Measurements from ENCODE around the gene ITGAL.
"Not testable (repeated sequence)": the region's sequence is repeated elsewhere in the genome, so short reads cannot be mapped to it uniquely, and the experiment has no call there.

ITGAL gene

GRCh38 chr16:30445408-30446202 is 26.9 kb upstream of the ITGAL start, which contains the start of gene SEPHS2:
TSS of gene SEPHS2 (minus strand) at chr16:30445874. CDS start at chr16:30445727, 147 bp downstream.
- Mint-ChIP-seq H3K36me3 (ENCODE audit: insufficient read depth) (peaks cover 11% of the 10 kb centered on the region), H3K9me3 (no peaks in the 10 kb centered on the region), H3K27me3 (no peaks in the 10 kb centered on the region), H3K4me1 (ENCODE audit: low read depth in 2 of 2) (peaks cover 29 to 33% of the 10 kb centered on the region in 2 donors), H3K27ac (peak within 1 kb of the TSS; percentile 92 to 97), H3K4me3 (peak within 1 kb of the TSS; percentile 89 to 96)
- peak; percentile 87 for ATAC-seq (replicated peaks)
- peak; percentile 94 to 98 (median 94) for DNase-seq

GRCh38 chr16:30446203-30446595 is 26.3 kb upstream of the ITGAL start:
- peak overlapping the region; percentile 89 to 96 for H3K4me3 Mint-ChIP-seq
- H3K27me3 Mint-ChIP-seq: no peaks in the 10 kb centered on the region
- ATAC-seq (replicated peaks) (no peak), DNase-seq (no peak)
- peak overlapping the region; percentile 92 to 97 for H3K27ac Mint-ChIP-seq
- no peaks in the 10 kb centered on the region for H3K9me3 Mint-ChIP-seq
- peaks cover 34 to 39% of the 10 kb centered on the region in 2 donors for H3K4me1 Mint-ChIP-seq (ENCODE audit: low read depth in 2 of 2)
- H3K36me3 Mint-ChIP-seq (ENCODE audit: insufficient read depth): peaks cover 14% of the 10 kb centered on the region

- peaks cover 32 to 44% of the 10 kb centered on the region in 2 donors for H3K4me1 Mint-ChIP-seq (ENCODE audit: low read depth in 2 of 2)
- H3K4me3 Mint-ChIP-seq: no peak overlapping the region
- H3K36me3 Mint-ChIP-seq (ENCODE audit: insufficient read depth): peaks cover 16% of the 10 kb centered on the region
- DNase-seq (no peak), ATAC-seq (replicated peaks) (no peak)
- no peaks in the 10 kb centered on the region for H3K27me3 Mint-ChIP-seq
- H3K9me3 Mint-ChIP-seq: no peaks in the 10 kb centered on the region
- H3K27ac Mint-ChIP-seq: no peak overlapping the region
Observed at GRCh38 chr16:30447512-30448226, 24.9 kb upstream of the ITGAL start.

GRCh38 chr16:30449116-30449435 is 23.5 kb upstream of the ITGAL start:
- ATAC-seq (replicated peaks): no peak
- Mint-ChIP-seq H3K9me3 (no peaks in the 10 kb centered on the region), H3K4me1 (ENCODE audit: low read depth in 2 of 2) (peaks cover 24 to 39% of the 10 kb centered on the region in 2 donors), H3K36me3 (ENCODE audit: insufficient read depth) (peaks cover 9% of the 10 kb centered on the region), H3K27ac (no peak overlapping the region), H3K4me3 (no peak overlapping the region), H3K27me3 (no peaks in the 10 kb centered on the region)
- no peak for DNase-seq

DNA sequence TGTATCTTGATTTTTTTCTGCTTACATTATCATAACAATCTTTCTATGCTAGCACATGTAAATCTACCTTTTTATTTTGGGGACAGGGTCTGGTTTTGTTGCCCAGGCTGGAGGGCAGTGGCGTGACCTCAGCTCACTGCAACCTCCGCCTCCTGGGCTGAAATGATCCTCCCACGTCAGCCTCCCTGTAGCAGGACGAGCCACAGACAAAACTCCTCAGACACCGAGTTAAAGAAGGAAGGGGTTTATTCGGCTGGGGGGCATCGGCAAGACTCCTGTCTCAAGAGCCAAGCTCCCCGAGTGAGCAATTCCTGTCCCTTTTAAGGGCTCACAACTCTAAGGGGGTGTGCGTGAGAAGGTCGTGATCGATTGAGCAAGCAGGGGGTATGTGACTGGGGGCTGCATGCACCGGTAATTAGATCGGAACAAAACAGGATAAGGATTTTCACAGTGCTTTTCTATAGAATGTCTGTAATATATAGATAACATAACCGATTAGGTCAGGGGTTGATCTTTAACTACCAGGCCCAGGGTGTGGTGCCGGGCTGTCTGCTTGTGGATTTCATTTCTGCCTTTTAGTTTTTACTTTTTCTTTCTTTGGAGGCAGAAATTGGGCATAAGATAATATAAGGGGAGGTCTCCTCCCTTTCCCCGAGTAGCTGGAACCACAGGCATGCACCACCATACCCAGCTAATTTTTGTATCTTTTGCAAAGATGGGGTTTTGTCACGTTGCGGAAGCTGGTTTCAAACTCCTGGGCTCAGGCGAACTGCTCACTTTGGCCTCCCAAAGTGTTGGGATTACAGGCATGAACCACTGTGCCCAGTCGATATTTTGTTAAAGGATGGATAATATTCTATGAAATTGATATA is 19.6 kb upstream of the ITGAL start:
- not testable (repeated sequence) for H3K9me3 Mint-ChIP-seq; DNase-seq; H3K27me3 Mint-ChIP-seq; ATAC-seq (replicated peaks)
- H3K4me1 Mint-ChIP-seq (ENCODE audit: low read depth in 2 of 2): peaks cover 21 to 57% of the 10 kb centered on the region in 2 donors
- H3K36me3 Mint-ChIP-seq (ENCODE audit: insufficient read depth): peaks cover 14% of the 10 kb centered on the region
- peak overlapping the region; percentile 72 to 87 for H3K27ac Mint-ChIP-seq
- H3K4me3 Mint-ChIP-seq: peak overlapping the region in 1 of 2 donors; percentile 35

DNA sequence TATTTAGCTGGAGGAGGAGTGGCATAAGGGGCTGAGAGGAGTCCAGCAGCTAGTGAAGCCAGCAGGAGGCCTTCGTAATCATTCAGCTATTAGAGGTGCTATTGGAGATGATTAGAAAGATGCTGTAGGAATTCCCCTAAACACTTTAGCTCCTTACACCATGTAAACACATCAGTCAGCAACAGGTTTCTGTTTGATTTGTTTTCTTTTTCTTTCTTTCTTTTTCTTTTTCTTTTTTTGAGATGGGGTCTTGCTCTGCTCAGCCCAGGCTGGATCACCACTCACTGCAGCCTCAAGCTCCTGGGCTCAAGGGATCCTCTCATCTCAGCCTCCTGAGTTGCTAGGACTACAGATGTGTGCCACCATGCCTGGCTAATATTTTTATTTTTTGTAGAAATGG is 16.2 kb upstream of the ITGAL start:
- Mint-ChIP-seq H3K4me3 (peak overlapping the region in 1 of 2 donors; percentile 30), H3K27ac (peak overlapping the region in 1 of 2 donors; percentile 69)

GRCh38 chr16:30457256-30457655 is 15.3 kb upstream of the ITGAL start:
- Mint-ChIP-seq H3K4me1 (ENCODE audit: low read depth in 2 of 2) (peaks cover 27 to 61% of the 10 kb centered on the region in 2 donors), H3K36me3 (ENCODE audit: insufficient read depth) (peaks cover 18% of the 10 kb centered on the region), H3K27ac (peak overlapping the region; percentile 0 to 28), H3K9me3 (no peaks in the 10 kb centered on the region), H3K27me3 (no peaks in the 10 kb centered on the region), H3K4me3 (peak overlapping the region in 1 of 2 donors; percentile 25)
- DNase-seq (no peak), ATAC-seq (replicated peaks) (no peak)

More for the DNA sequence above, 16.2 kb upstream of the ITGAL start:
- ATAC-seq (replicated peaks) (no peak), DNase-seq (no peak)
- Mint-ChIP-seq H3K36me3 (ENCODE audit: insufficient read depth) (peaks cover 19% of the 10 kb centered on the region), H3K4me1 (ENCODE audit: low read depth in 2 of 2) (peaks cover 27 to 59% of the 10 kb centered on the region in 2 donors), H3K9me3 (no peaks in the 10 kb centered on the region), H3K27me3 (no peaks in the 10 kb centered on the region)

DNA sequence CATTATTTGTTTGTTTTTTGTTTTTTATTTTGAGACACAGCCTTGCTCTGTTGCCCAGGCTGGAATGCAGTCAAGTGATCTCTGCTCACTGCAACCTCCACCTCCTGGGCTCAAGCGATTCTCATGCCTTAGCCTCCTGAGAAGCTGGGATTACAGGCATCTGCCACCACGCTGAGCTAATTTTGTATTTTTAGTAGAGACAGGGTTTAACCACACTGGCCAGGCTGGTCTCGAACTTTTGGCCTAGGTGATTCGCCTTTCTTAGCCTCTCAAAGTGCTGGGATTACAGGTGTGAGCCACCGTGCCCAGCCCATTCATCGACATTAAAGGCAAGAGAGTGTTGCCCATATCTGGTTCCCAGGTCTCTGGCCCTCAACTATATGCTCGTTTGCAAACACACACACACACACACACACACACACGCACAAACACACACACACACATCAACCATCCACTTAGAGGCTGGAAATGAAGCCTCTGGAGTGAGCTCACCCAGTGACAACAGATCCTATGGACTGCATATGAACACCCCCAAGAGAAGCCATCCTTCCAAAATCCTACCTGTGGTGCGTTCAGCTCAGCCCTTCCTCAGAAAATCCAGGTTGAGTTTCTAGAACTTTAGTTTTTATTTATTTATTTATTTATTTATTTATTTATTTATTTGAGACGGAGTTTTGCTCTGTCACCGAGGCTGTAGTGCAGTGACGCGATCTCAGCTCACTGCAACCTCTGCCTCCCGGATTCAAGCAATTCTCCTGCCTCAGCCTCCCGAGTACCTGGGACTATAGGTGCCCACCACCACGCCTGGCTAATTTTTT is 14.6 kb upstream of the ITGAL start:
- H3K4me1 Mint-ChIP-seq (ENCODE audit: low read depth in 2 of 2): peaks cover 27 to 54% of the 10 kb centered on the region in 2 donors
- no peaks in the 10 kb centered on the region for H3K9me3 Mint-ChIP-seq
- no peaks in the 10 kb centered on the region for H3K27me3 Mint-ChIP-seq
- peak overlapping the region; percentile 68 to 75 for H3K4me3 Mint-ChIP-seq
- H3K27ac Mint-ChIP-seq: peak overlapping the region; percentile 85 to 87
- ATAC-seq (replicated peaks) (no peak), DNase-seq (no peak)
- H3K36me3 Mint-ChIP-seq (ENCODE audit: insufficient read depth): peaks cover 18% of the 10 kb centered on the region

DNA sequence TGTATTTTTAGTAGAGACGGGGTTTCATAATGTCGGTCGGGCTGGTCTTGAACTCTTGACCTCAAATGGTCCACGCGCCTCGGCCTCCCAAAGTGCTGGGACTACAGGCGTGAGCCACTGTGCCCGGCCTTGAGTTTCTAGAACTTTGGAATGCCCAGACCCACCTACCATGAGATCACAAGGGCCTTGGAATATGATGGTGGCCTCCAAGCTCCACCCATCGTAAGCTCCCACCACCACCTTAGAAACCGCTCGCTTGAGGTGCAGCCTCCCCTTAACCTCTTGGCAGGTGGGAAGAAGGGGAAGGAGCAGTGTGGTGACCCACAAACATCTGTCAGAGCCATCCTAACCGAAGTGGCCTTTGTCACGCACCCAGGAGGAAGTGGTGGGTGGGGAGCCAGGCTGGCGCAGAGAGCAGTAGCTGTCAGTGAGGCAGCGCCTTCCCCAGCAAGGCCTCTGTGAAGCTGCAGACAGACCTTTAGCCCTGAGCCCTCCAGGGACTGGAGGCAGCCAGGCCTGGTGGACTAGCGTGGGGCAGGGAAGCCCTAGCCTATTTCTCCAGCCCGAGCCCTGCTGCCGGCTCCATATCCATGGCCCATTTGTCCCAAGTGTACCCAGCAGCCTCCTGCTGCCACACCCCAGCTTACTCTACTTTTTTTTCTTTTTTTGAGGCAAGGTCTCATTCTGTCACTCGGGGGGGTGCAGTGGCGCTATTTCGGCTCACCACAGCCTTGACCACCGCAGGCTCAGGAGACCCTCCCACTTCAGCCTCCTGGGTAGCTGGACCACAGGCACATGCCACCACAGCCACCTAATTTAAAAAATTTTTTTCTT is 13.8 kb upstream of the ITGAL start:
- H3K4me3 Mint-ChIP-seq: peak overlapping the region; percentile 68 to 75
- DNase-seq (peak; percentile 67 to 69 (median 68)), ATAC-seq (replicated peaks) (peak; percentile 97)
- no peaks in the 10 kb centered on the region for H3K27me3 Mint-ChIP-seq
- no peaks in the 10 kb centered on the region for H3K9me3 Mint-ChIP-seq
- H3K4me1 Mint-ChIP-seq (ENCODE audit: low read depth in 2 of 2): peaks cover 27 to 54% of the 10 kb centered on the region in 2 donors
- peak overlapping the region; percentile 85 to 87 for H3K27ac Mint-ChIP-seq
- peaks cover 18% of the 10 kb centered on the region for H3K36me3 Mint-ChIP-seq (ENCODE audit: insufficient read depth)

DNA sequence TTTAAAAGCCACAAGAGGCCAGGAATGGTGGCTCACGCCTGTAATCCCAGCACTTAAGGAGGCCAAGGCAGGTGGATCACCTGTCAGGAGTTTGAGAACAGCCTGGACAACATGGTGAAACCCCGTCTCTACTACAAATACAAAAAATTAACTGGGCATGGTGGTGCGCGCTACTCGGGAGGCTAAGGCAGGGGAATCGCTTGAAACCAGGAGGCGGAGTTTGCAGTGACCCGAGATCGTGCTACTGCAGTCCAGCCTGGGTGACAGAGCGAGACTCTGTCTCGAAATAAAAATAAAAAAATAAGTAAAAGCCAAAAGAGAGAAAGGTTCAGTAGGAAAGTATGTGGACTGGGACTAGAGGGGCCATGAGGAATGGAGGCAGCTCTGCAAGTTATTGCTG is 13.1 kb upstream of the ITGAL start:
- H3K36me3 Mint-ChIP-seq (ENCODE audit: insufficient read depth): peaks cover 18% of the 10 kb centered on the region
- H3K9me3 Mint-ChIP-seq: no peaks in the 10 kb centered on the region
- ATAC-seq (replicated peaks) (no peak), DNase-seq (no peak)
- peak overlapping the region; percentile 85 to 87 for H3K27ac Mint-ChIP-seq
- no peaks in the 10 kb centered on the region for H3K27me3 Mint-ChIP-seq
- H3K4me3 Mint-ChIP-seq: peak overlapping the region; percentile 68 to 75
- H3K4me1 Mint-ChIP-seq (ENCODE audit: low read depth in 2 of 2): peaks cover 24 to 47% of the 10 kb centered on the region in 2 donors

DNA sequence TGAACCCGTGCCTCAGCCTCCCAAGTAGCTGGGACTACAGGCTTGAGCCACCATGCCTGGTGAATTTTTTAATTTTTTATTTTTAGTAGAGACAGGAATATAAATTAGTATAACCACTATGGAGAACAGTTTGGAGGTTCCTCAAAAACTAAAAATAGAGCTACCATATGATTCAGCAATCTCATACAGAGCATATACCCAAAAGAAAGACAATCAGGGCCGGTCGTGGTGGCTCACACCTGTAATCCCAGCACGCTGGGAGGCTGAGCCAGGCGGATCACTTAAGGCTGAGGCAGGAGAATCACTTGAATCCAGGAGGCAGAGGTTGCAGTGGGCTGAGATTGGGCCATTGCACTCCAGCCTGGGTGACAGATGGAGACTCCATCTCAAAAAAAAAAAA is 11.1 kb upstream of the ITGAL start:
- not testable (repeated sequence) for H3K27ac Mint-ChIP-seq; H3K27me3 Mint-ChIP-seq; H3K4me3 Mint-ChIP-seq; H3K9me3 Mint-ChIP-seq; DNase-seq; H3K36me3 Mint-ChIP-seq (ENCODE audit: insufficient read depth); ATAC-seq (replicated peaks)
- peaks cover 23 to 33% of the 10 kb centered on the region in 2 donors for H3K4me1 Mint-ChIP-seq (ENCODE audit: low read depth in 2 of 2)

- no peak overlapping the region for H3K4me3 Mint-ChIP-seq
- ATAC-seq (replicated peaks) (no peak), DNase-seq (no peak)
- no peaks in the 10 kb centered on the region for H3K9me3 Mint-ChIP-seq
- H3K36me3 Mint-ChIP-seq (ENCODE audit: insufficient read depth): peaks cover 1% of the 10 kb centered on the region
- H3K27ac Mint-ChIP-seq: no peak overlapping the region
- peaks cover 5 to 8% of the 10 kb centered on the region in 2 donors for H3K4me1 Mint-ChIP-seq (ENCODE audit: low read depth in 2 of 2)
- no peaks in the 10 kb centered on the region for H3K27me3 Mint-ChIP-seq
Observed at GRCh38 chr16:30464078-30464477, 8.5 kb upstream of the ITGAL start.
